Ascending aorta (tissue), 2 donors: ENCODE data around the gene GABRG3. TPM values are rescaled to one million over a fixed set of nuclear protein-coding genes. Genes with fewer than 3 reads are reported as not detected.

Source experiments
- DNase-seq, 2 donors: peaks; one replicate each; pipeline ENCODE4 v3.0.0-alpha.2; 2019; ENCODE audit warnings: low spot score in 2 of 2
- H3K27ac ChIP-seq, 2 donors: fragments of 200-600 bp; sonication (generic); one replicate each; pipeline ENCODE4 v1.5.1; 2016 to 2017; ENCODE audit warnings: mild to moderate bottlenecking in 1 of 2
- H3K27me3 ChIP-seq: fragments of 200-600 bp; sonication (generic); one replicate; pipeline ENCODE4 v1.5.1; 2017
- H3K36me3 ChIP-seq, 2 donors: fragments of 200-600 bp; sonication (generic); one replicate each; pipeline ENCODE4 v1.5.1; 2016
- H3K4me1 ChIP-seq, 2 donors: fragments of 200-600 bp; sonication (generic); one replicate each; pipeline ENCODE4 v1.5.1; 2016 to 2017; ENCODE audit warnings: mild to moderate bottlenecking in 1 of 2
- H3K4me3 ChIP-seq, 2 donors: fragments of 200-600 bp; sonication (generic); one replicate each; pipeline ENCODE4 v1.5.1; 2016 to 2017; ENCODE audit warnings: mild to moderate bottlenecking in 1 of 2
- H3K9me3 ChIP-seq, 2 donors: fragments of 200-600 bp; sonication (generic); one replicate each; pipeline ENCODE4 v1.5.1; 2016
- intact Hi-C: fragments of 100-400 bp; cut with DNase I; formaldehyde crosslinking; loops from one replicate; pipeline ENCODE4 v1.15.1; 2023
- total RNA-seq: library from RNA; depleted of rRNA; stranded (reverse); fragments of >200 nt; gene quantifications from one replicate; pipeline ENCODE4 v1.1.0, GENCODE V29; 2016
- TF ChIP-seq, protein P1 (sequence below), 3 experiments: fragments of 200-600 bp in 2 of 3; fragments of 450-650 bp in 1 of 3; sonication (generic) in 2 of 3; IDR thresholded peaks; one replicate each; pipeline ENCODE4 v1.5.1; 2016 to 2019; ENCODE audit warnings: antibody characterized with exemption in 3 of 3, mild to moderate bottlenecking in 1 of 3, moderate library complexity in 1 of 3

Gene GABRG3
- total RNA-seq, 1 donor from 2014 or later = not detected

DNA sequence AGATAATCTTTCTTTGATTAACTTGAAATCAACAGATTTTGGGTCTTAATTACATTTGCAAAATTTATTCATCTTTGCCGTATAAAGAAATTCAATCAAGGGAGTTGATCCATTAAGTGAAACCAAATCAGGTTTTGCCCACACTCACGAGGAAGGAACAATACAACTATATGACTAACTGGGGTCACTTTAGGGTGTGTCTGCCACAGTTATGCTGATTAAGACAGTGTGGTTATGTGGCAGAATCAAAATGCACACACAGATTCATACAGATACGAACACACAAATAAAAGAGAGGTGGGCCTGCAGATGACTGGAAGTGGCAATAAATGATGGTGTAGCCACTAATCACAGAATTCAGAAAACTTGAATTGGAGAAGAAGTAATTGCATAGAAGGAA is 543.5 kb downstream of the GABRG3 start:
- H3K27ac ChIP-seq = no peak overlapping the region
- H3K27me3 ChIP-seq = no peaks in the 10 kb centered on the region
- H3K4me1 ChIP-seq = no peaks in the 10 kb centered on the region
- peaks cover 0 to 4% of the 10 kb centered on the region in 2 donors for H3K9me3 ChIP-seq
- no peak overlapping the region for H3K4me3 ChIP-seq
- H3K36me3 ChIP-seq = no peaks in the 10 kb centered on the region
- TF ChIP-seq, protein P1, sequence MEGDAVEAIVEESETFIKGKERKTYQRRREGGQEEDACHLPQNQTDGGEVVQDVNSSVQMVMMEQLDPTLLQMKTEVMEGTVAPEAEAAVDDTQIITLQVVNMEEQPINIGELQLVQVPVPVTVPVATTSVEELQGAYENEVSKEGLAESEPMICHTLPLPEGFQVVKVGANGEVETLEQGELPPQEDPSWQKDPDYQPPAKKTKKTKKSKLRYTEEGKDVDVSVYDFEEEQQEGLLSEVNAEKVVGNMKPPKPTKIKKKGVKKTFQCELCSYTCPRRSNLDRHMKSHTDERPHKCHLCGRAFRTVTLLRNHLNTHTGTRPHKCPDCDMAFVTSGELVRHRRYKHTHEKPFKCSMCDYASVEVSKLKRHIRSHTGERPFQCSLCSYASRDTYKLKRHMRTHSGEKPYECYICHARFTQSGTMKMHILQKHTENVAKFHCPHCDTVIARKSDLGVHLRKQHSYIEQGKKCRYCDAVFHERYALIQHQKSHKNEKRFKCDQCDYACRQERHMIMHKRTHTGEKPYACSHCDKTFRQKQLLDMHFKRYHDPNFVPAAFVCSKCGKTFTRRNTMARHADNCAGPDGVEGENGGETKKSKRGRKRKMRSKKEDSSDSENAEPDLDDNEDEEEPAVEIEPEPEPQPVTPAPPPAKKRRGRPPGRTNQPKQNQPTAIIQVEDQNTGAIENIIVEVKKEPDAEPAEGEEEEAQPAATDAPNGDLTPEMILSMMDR (IDR thresholded peaks at IDR 0.05) = no peak
- intact Hi-C loops = no loop called here
- DNase-seq = no peak

DNA sequence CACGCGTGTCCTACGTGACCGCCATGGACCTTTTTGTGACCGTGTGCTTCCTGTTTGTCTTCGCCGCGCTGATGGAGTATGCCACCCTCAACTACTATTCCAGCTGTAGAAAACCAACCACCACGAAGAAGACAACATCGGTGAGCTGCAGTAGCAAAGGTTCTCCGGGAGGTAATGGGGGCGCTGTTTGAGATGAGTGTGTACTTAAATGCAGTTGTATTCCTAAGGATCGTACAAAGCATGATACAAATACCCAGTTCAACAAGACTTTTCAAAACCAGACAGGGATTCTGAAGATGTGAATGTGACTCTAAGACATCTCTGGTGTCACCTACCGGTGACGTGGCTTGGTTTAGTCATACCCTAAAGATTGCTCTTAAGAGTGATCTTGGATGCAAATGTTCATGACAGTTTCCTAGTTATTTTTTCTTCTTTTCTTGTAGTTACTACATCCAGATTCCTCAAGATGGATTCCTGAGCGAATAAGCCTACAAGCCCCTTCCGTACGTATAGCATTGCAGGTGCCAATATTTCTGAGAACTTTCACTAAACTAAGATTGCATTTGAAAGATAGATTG is 556.6 kb downstream of the GABRG3 start:
- peaks cover 0 to 3% of the 10 kb centered on the region in 2 donors for H3K9me3 ChIP-seq
- H3K4me1 ChIP-seq = no peaks in the 10 kb centered on the region
- H3K27ac ChIP-seq = no peak overlapping the region
- H3K27me3 ChIP-seq = no peaks in the 10 kb centered on the region
- H3K4me3 ChIP-seq = no peak overlapping the region
- TF ChIP-seq, protein P1 (IDR thresholded peaks at IDR 0.05) = no peak
- no peaks in the 10 kb centered on the region for H3K36me3 ChIP-seq
- intact Hi-C loops = no loop called here
- no peak for DNase-seq

DNA sequence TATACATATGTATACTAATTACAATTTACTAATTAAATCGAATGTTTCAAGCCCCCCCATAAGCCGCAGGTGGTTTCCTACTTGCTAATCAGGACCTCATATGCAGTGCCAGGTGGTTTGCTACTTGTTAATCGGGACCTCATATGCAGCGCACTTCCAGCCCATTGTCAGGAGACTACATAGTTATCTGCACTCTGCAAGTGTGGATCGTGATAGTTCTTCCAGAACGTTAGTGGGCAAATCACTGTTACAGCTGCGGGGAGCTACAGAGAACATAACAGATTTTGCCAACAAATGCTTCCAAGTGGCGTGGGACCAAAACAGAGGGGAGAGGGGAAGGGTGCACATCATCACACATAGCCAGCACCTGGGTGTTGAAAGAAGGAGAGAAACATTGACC is 558.4 kb downstream of the GABRG3 start:
- intact Hi-C loops = no loop called here
- Histone ChIP-seq H3K27me3 (no peaks in the 10 kb centered on the region), H3K27ac (no peak overlapping the region), H3K4me3 (no peak overlapping the region), H3K9me3 (no peaks in the 10 kb centered on the region), H3K4me1 (no peaks in the 10 kb centered on the region), H3K36me3 (no peaks in the 10 kb centered on the region)
- TF ChIP-seq, protein P1 (IDR thresholded peaks at IDR 0.05) = no peak
- DNase-seq = no peak

DNA sequence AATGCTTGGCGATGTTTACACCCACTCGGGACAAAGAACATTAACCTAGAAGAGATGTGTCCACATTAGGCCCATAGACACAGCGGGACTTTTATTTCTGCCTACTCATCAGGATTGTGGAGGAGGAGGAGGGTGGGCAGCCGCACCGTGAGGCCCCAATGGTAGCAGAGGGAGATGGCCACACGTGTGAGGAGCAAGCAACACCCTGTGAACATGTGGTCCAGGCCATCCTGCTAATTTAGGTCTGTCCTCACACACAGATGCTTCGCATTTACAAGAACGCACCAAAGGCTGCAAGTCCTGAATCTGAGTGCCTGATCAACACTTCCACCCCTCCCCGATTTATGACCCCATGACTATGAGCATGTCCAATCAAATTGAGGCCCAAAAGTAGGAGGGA is 560.0 kb downstream of the GABRG3 start:
- H3K4me1 ChIP-seq = no peaks in the 10 kb centered on the region
- TF ChIP-seq, protein P1 (IDR thresholded peaks at IDR 0.05) = no peak
- no peak overlapping the region for H3K27ac ChIP-seq
- no peaks in the 10 kb centered on the region for H3K36me3 ChIP-seq
- H3K27me3 ChIP-seq = no peaks in the 10 kb centered on the region
- DNase-seq = no peak
- no peaks in the 10 kb centered on the region for H3K9me3 ChIP-seq
- intact Hi-C loops = no loop called here
- H3K4me3 ChIP-seq = no peak overlapping the region

GRCh38 chr15:27532358-27532757 is 561.4 kb downstream of the GABRG3 start:
- no peaks in the 10 kb centered on the region for H3K4me1 ChIP-seq
- TF ChIP-seq, protein P1 (IDR thresholded peaks at IDR 0.05) = no peak
- intact Hi-C loops = no loop called here

More at GRCh38 chr15:27532358-27532757, 561.4 kb downstream of the GABRG3 start:
- no peaks in the 10 kb centered on the region for H3K9me3 ChIP-seq
- DNase-seq = no peak
- no peaks in the 10 kb centered on the region for H3K27me3 ChIP-seq
- no peak overlapping the region for H3K27ac ChIP-seq
- H3K4me3 ChIP-seq = no peak overlapping the region
- H3K36me3 ChIP-seq = no peaks in the 10 kb centered on the region
